ENCODE results near the gene DEGS1.

The DEGS1 gene

GRCh38 chr1:224217655-224218623 is 34.9 kb downstream of the DEGS1 start:
- no peak for DNase-seq

GRCh38 chr1:224219011-224219611 is 36.1 kb downstream of the DEGS1 start:
- no peak for DNase-seq

DNA sequence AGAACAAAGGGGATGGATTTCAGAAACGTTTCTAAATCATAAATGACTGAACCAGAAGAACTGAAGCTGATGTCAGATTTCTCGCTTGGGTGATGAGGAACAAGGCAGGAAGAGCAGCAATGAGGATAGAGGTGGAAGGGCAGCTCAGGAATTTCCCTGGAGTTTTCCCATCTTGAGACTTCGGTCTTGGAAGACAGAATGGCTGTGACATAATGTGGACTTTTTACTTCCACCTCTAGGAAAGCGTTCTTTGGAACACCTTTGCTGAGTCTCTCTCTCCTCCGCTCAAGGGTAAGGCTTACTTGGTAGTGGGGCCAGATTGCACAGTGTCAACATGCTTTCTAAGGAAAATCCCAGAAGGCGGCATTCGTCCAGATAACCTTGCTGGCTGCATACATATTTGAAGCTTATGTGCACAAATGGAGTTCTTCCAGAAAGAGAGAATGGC is 36.6 kb downstream of the DEGS1 start:
- DNase-seq: no peak

GRCh38 chr1:224223819-224224714 is 41.0 kb downstream of the DEGS1 start:
- no peak for DNase-seq

DNA sequence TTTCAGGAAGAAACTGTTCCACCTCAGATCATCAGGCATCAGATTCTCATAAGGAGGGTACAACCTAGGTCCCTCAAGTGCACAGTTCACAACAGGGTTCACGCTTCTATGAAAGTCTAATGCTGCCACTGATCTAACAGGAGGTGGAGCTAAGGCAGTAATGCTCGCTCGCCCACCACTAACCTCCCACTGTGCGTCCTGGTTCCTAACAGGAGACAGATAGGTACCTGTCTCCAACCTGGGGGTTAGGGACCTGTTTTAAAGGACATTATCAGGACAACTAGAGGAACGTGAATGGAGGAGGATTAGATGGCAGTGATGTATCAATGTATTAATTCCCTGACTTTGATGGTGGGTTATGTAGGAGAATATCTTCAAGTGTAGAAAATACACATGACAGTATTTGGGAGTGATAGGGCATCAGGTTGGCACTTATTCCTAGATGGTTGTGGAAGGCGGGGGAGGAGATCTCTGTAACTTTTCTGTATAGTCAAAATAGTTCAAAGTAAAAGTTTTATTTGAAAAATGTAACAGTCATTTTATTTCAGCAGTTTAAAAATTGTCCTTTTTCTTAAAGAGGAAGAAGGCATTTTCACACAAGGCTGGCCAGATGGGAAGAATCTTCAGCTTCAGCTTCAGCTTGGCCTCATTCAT is 43.9 kb downstream of the DEGS1 start:
- no peak for DNase-seq

DNA sequence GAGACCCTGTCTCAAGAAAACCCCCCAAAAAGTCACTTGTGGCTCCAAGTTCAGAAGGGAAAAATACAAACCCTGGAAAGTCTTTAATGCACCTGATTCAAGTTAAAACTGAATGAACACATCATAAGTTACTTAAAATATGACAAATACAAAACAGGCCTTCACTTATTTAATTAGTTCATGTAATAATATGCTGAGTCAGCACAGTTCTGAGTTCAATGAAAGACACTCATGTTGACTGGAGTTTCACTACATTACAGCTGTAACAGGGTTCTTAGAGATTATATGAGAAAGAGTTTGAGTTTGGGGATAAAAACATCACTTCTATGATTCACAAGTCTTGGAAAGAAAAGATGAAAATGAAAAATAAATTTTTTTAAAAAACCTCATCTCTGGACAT is 51.0 kb downstream of the DEGS1 start:
- DNase-seq: no peak

DNA sequence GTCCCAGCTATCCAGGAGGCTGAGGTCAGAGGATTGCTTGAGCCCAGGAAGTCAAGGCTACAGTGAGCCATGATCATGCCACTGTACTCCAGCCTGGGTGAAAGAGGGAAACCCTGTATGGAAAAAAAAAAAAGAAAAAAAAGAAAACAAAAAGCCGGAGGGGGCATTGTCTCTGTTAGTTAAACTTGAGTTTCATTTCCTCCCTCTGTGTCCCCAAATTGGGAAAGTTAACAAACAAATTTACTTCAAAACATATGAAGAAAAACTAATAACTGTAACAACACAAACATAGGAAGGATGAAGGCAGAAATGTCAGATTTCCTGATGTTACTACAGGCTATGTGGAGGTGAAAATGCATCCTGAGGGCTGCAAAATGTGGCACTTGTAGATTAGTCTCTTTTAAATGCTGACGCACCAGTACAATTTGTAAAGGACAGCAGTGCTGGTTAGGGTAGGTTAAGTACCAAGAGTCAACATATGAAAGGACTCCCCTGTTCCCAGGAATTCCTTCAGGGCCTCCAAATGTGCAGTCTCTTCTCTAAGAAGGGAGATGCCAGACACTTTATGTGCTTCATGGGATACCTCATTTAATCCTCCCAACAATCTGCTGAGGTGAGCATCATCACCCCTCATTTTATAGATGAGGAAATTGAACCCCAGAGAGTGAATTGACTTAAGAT is 52.9 kb downstream of the DEGS1 start:
- no peak for DNase-seq

DNA sequence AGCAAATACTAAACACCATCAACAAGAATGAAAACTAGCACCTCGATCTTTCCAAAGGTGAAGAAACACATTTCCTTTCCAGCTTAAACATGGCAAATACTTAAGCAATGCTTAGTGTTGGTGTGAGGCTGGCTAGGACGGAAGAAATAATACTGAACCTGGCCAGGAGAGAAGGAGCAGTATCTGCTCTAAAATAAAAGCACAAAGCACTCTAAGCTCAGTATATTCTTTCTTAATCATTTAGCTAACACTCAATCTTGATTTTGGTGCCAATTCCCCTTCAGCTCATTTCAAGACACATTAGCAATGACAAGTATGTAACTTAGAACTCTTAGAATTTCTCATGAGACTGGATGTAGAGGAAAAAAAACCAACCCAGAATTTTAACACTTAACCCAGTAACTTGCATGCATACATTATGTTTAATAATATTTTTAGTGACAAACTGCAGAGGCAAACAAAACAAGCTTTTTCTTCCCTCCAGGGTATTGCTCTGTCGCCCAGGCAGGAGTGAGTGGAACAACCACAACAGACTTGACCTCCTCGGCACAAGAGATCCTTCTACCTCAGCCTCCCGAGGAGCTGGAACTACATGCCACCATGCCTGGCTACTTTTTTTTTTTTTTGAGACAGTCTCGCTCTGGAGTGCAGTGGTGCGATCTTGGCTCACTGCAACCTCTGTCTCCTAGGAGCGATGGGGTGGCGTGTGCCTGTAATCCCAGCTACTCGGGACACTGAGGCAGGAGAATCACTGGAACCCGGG is 54.3 kb downstream of the DEGS1 start:
- DNase-seq: no peak

DNA sequence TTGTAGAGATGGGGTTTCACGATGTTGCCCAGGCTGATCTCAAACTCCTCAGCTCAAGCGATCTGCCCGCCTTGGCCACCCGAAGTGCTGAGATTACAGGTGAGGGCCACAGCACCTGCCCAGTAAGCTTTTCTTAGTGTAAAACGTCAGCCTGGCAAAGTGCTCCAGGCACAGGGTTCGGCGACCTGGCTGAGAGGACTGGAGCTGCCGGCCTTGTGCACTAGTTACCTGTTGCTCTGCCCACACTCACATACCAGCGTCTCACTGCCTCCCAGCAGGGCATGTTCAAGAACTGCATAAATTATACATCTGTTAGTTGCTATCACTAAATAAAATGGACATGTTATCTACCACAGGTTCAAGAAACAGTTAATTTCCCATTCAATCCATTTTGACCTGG is 55.2 kb downstream of the DEGS1 start:
- no peak for DNase-seq

- DNase-seq: no peak
Observed at GRCh38 chr1:224238756-224239155, 55.7 kb downstream of the DEGS1 start.
